Measurements from ENCODE around the gene NAT10. TPM values are rescaled to one million over a fixed set of nuclear protein-coding genes. Genes with fewer than 3 reads are reported as not detected.

The NAT10 gene
- 45.3 to 51.9 TPM (median 49.3 TPM) in 5 replicates for total RNA-seq (2022; extraction: Qiagen RNA extraction)

DNA sequence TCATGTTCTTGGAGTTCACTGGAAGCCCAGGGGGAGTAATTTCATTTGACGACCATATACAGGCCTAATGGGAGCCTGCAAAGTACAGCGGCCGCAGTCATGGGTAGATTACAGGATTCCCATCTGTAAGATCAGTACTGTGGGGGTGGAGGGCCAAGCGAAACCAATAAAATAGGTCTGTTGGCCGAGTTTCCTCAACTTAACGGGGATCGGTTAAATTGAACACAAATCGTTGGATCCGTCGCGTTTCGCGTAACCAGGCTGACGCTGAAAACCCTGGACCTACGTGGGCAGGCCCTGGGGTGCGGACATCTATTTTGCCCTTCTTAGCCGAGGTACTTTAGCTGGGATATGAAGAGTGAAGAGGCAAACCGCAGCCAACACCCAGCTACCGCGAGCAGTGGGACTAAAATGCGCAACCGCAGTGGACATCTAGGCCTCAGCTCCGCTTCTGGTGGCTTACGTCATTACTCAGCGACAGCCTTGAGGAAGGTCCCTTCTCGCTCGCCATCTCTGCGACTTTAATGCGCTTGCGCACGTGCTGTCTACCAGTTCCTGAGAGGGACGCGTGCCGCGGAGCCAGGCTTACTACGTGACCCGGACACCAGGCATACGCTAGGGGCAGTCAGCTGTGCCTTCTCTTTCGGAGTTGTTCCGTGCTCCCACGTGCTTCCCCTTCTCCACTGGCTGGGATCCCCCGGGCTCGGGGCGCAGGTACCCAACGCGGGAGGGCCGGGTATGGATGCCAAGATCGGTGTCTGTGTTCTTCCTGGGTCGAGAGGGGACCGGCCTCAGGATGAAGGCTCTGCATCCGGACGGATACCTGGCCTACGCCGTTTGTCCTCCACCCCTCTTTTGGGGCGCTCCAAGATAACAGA is at the start of gene NAT10:
Gene NAT10, plus strand, starts transcription at position 551 of the 878 bp plus-strand sequence. CDS start 2,597 bp downstream, outside the sequence.

Other genes with a start within 250 kb of the NAT10 start
- gene LMO2, start 213.6 kb upstream of the NAT10 start, total RNA-seq (2022; extraction: Qiagen RNA extraction) = 0.36 to 1.1 TPM (median 0.72 TPM) in 5 replicates
- gene CAPRIN1, start 53.9 kb upstream of the NAT10 start, total RNA-seq (2022; extraction: Qiagen RNA extraction) = 131 to 166 TPM (median 139 TPM) in 5 replicates

All from A549 treated with Mapracorat at 1 μM for 4 hours (cell line).